Measurements from ENCODE around the gene STX8. TPM values are rescaled to one million over a fixed set of nuclear protein-coding genes. Genes with fewer than 3 reads are reported as not detected.

The STX8 gene
- polyA plus RNA-seq, 1 of the 3 experiments (the other 2 are of a cell fraction), result 51.3 TPM

DNA sequence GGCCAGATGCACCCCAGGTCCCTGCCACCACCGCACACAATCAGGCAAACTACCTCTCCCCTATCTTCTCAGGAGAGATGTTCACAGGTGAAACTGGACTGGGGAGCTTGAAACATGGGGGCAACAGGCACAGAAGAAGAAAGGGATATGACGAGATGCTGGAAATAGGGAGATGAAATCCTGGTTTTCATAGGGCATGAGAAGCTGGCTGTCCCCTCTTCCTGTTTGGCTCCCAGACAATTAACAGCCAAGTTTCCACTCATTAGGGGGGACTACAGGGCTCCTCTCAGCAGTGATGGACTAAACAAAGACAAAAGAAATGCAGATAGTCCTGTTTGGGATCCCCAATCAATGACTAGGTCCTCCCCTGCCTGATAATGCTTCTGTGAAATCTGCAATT, 288.3 kb downstream of the STX8 start:
- WGBS (ENCODE audit: low lambda C conversion rate), result 93% methylated on average over 2 of the region's 2 CpGs
- Histone ChIP-seq H3K9ac (no peak overlapping the region), H4K20me1 (ENCODE audit: insufficient read depth) (no peaks in the 10 kb centered on the region), H3K36me3 (replicated peaks in 1 of 2; ENCODE audit: control insufficient read depth in 1 of 2, insufficient read depth in 2 of 2, low read length in 1 of 2) (no peaks in the 10 kb centered on the region), H3K27ac (ENCODE audit: low read depth in 2 of 2, low read length in 1 of 2) (no peak overlapping the region), H3K4me1 (ENCODE audit: control insufficient read depth in 1 of 2, insufficient read depth in 2 of 2, low read depth in 1 of 2, low read length in 1 of 2) (peaks cover 0 to 6% of the 10 kb centered on the region in 2 experiments; a peak in 2 of 4 replicates), H3K79me2 (ENCODE audit: insufficient read depth) (no peaks in the 10 kb centered on the region), H2AFZ (ENCODE audit: low read depth) (no peak overlapping the region), H3K9me2 (no peaks in the 10 kb centered on the region), H3K4me3 (ENCODE audit: low read depth in 2 of 2, low read length in 1 of 2) (no peak overlapping the region), H3F3A (replicated peaks; ENCODE audit: insufficient read depth) (no peaks in the 10 kb centered on the region), H3K4me2 (no peak overlapping the region), H3K27me3 (ENCODE audit: insufficient read depth) (no peaks in the 10 kb centered on the region), H3K9me3 (no peaks in the 10 kb centered on the region)
- ChIA-PET POLR2A (no interaction called here), CTCF (no interaction called here)
- no peak for DNase-seq
- TF ChIP-seq, protein P1, sequence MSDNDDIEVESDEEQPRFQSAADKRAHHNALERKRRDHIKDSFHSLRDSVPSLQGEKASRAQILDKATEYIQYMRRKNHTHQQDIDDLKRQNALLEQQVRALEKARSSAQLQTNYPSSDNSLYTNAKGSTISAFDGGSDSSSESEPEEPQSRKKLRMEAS (IDR thresholded peaks at IDR 0.05; ENCODE audit: low read depth), result no peak

DNA sequence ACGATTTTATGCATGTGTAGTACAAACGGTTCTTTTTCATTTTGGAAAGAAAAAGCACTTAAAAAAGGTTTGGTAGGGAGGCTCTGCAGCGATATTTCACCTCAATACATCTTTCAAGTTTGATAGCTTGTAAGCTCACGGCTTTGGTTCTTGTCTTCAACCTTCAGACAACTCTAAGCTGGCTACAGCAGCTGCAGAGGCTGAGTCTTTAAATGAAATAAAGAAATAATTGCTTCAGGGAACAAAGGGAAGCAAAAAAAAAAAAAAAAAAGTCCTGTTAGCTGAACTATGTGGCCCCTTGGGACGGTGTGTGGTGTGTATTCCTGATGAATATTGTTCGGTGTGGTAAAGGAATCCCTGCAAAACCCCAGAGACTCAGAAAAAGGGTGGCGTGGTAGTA, 289.2 kb downstream of the STX8 start:
- H3F3A ChIP-seq (replicated peaks; ENCODE audit: insufficient read depth), result no peaks in the 10 kb centered on the region
- no peaks in the 10 kb centered on the region for H3K79me2 ChIP-seq (ENCODE audit: insufficient read depth)
- no peak overlapping the region for H3K4me2 ChIP-seq
- no peak overlapping the region for H3K9ac ChIP-seq
- no peaks in the 10 kb centered on the region for H3K27me3 ChIP-seq (ENCODE audit: insufficient read depth)
- no peaks in the 10 kb centered on the region for H3K9me2 ChIP-seq
- H3K27ac ChIP-seq (ENCODE audit: low read depth in 2 of 2, low read length in 1 of 2), result no peak overlapping the region
- ChIA-PET CTCF (interaction anchor here (1.0 kb wide), 1 partner anchor 38 kb away, joined by 3 read pairs; no protein-coding TSS in a partner anchor), POLR2A (no interaction called here)
- no peak for DNase-seq
- H2AFZ ChIP-seq (ENCODE audit: low read depth), result no peak overlapping the region
- peaks cover 0 to 6% of the 10 kb centered on the region in 2 experiments; a peak in 2 of 4 replicates for H3K4me1 ChIP-seq (ENCODE audit: control insufficient read depth in 1 of 2, insufficient read depth in 2 of 2, low read depth in 1 of 2, low read length in 1 of 2)
- no peak overlapping the region for H3K4me3 ChIP-seq (ENCODE audit: low read depth in 2 of 2, low read length in 1 of 2)
- 83% methylated on average over 7 of the region's 7 CpGs for WGBS (ENCODE audit: low lambda C conversion rate)
- no peaks in the 10 kb centered on the region for H4K20me1 ChIP-seq (ENCODE audit: insufficient read depth)
- H3K36me3 ChIP-seq (replicated peaks in 1 of 2; ENCODE audit: control insufficient read depth in 1 of 2, insufficient read depth in 2 of 2, low read length in 1 of 2), result no peaks in the 10 kb centered on the region
- TF ChIP-seq RCOR1 (IDR thresholded peaks at IDR 0.05; ENCODE audit: low read length) (no peak), FOSL2 (IDR thresholded peaks at IDR 0.05; ENCODE audit: borderline replicate concordance, low read depth) (no peak), GATA2 (CRISPR knock-in tag; IDR thresholded peaks at IDR 0.05) (no peak), TAF1 (IDR thresholded peaks at IDR 0.05; ENCODE audit: borderline replicate concordance, low read depth, low read length) (no peak), FOXJ3 (CRISPR knock-in tag; IDR thresholded peaks at IDR 0.05) (no peak), CHD2 (IDR thresholded peaks at IDR 0.05; ENCODE audit: low read length, partially characterized antibody) (no peak), RXRA (IDR thresholded peaks at IDR 0.05; ENCODE audit: borderline replicate concordance, low read depth) (no peak), YY1 (IDR thresholded peaks at IDR 0.05; ENCODE audit: low read depth) (no peak), NRF1 (IDR thresholded peaks at IDR 0.05; ENCODE audit: low read depth, low read length) (no peak), TEAD4 (IDR thresholded peaks at IDR 0.05; ENCODE audit: borderline replicate concordance, insufficient read depth) (no peak)
- TF ChIP-seq, protein P2, sequence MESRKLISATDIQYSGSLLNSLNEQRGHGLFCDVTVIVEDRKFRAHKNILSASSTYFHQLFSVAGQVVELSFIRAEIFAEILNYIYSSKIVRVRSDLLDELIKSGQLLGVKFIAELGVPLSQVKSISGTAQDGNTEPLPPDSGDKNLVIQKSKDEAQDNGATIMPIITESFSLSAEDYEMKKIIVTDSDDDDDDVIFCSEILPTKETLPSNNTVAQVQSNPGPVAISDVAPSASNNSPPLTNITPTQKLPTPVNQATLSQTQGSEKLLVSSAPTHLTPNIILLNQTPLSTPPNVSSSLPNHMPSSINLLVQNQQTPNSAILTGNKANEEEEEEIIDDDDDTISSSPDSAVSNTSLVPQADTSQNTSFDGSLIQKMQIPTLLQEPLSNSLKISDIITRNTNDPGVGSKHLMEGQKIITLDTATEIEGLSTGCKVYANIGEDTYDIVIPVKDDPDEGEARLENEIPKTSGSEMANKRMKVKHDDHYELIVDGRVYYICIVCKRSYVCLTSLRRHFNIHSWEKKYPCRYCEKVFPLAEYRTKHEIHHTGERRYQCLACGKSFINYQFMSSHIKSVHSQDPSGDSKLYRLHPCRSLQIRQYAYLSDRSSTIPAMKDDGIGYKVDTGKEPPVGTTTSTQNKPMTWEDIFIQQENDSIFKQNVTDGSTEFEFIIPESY (IDR thresholded peaks at IDR 0.05; ENCODE audit: borderline replicate concordance, low read depth), result no peak
- TF ChIP-seq, protein P3, sequence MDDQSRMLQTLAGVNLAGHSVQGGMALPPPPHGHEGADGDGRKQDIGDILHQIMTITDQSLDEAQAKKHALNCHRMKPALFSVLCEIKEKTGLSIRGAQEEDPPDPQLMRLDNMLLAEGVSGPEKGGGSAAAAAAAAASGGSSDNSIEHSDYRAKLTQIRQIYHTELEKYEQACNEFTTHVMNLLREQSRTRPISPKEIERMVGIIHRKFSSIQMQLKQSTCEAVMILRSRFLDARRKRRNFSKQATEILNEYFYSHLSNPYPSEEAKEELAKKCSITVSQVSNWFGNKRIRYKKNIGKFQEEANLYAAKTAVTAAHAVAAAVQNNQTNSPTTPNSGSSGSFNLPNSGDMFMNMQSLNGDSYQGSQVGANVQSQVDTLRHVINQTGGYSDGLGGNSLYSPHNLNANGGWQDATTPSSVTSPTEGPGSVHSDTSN (IDR thresholded peaks at IDR 0.05), result no peak
- TF ChIP-seq, protein P4, sequence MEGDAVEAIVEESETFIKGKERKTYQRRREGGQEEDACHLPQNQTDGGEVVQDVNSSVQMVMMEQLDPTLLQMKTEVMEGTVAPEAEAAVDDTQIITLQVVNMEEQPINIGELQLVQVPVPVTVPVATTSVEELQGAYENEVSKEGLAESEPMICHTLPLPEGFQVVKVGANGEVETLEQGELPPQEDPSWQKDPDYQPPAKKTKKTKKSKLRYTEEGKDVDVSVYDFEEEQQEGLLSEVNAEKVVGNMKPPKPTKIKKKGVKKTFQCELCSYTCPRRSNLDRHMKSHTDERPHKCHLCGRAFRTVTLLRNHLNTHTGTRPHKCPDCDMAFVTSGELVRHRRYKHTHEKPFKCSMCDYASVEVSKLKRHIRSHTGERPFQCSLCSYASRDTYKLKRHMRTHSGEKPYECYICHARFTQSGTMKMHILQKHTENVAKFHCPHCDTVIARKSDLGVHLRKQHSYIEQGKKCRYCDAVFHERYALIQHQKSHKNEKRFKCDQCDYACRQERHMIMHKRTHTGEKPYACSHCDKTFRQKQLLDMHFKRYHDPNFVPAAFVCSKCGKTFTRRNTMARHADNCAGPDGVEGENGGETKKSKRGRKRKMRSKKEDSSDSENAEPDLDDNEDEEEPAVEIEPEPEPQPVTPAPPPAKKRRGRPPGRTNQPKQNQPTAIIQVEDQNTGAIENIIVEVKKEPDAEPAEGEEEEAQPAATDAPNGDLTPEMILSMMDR (IDR thresholded peaks at IDR 0.05), result no peak
- TF ChIP-seq, protein P1 (IDR thresholded peaks at IDR 0.05; ENCODE audit: low read depth), result no peak
- TF ChIP-seq, protein P5, sequence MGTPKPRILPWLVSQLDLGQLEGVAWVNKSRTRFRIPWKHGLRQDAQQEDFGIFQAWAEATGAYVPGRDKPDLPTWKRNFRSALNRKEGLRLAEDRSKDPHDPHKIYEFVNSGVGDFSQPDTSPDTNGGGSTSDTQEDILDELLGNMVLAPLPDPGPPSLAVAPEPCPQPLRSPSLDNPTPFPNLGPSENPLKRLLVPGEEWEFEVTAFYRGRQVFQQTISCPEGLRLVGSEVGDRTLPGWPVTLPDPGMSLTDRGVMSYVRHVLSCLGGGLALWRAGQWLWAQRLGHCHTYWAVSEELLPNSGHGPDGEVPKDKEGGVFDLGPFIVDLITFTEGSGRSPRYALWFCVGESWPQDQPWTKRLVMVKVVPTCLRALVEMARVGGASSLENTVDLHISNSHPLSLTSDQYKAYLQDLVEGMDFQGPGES (IDR thresholded peaks at IDR 0.05; ENCODE audit: low read depth, low read length), result no peak
- TF ChIP-seq, protein P6, sequence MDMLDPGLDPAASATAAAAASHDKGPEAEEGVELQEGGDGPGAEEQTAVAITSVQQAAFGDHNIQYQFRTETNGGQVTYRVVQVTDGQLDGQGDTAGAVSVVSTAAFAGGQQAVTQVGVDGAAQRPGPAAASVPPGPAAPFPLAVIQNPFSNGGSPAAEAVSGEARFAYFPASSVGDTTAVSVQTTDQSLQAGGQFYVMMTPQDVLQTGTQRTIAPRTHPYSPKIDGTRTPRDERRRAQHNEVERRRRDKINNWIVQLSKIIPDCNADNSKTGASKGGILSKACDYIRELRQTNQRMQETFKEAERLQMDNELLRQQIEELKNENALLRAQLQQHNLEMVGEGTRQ (IDR thresholded peaks at IDR 0.05; ENCODE audit: borderline replicate concordance, low read depth, low read length), result no peak
- no peaks in the 10 kb centered on the region for H3K9me3 ChIP-seq

All from SK-N-SH (cell line).